Measurements from ENCODE around the gene TRPM7.

Gene TRPM7

DNA sequence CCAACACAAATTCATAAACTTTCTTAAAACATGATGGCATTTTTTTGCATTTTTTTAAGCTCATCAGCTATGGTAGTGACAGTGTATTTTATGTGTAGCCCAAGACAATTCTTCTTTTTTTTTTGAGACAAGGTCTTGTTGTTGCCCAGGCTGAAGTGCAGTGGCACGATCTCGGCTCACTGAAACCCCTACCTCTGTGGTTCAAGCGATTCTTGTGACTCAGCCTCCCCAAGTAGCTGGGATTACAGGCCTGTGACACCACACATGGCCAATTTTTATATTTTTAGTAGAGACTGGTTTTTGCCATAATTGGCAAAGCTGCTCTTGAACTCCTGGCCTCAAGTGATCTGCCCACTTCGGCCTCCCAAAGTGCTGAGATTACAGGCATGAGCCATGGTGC is 122.8 kb downstream of the TRPM7 start:
- no peak for DNase-seq (ENCODE audit: low read depth in 2 of 2, low spot score in 1 of 2)

GRCh38 chr15:50562735-50563640 is 123.6 kb downstream of the TRPM7 start:
- no peak for DNase-seq (ENCODE audit: low read depth in 2 of 2, low spot score in 1 of 2)

DNA sequence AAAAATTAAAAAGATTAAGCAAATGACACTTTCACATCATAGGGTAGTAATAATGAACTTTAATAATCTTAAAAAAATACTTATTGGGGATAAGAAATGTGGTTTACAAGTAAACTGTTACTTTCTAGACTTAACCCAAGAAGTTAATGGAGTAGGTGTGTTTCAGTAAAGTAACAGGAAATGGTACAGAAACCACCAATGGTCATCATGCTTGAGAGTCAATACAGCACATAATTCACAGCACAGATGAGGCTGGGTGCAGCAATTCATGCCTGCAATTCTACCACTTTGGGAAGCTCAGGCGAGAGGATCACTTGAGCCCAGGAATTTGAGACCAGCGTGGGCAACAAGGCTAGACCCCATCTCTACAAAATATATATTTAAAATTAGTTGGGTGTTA is 128.6 kb downstream of the TRPM7 start:
- DNase-seq (ENCODE audit: low read depth in 2 of 2, low spot score in 1 of 2): no peak

GRCh38 chr15:50556642-50557371 is 129.8 kb downstream of the TRPM7 start:
- no peak for DNase-seq (ENCODE audit: low read depth in 2 of 2, low spot score in 1 of 2)

GRCh38 chr15:50552238-50552637 is 134.4 kb downstream of the TRPM7 start:
- DNase-seq (ENCODE audit: low read depth in 2 of 2, low spot score in 1 of 2): no peak

DNA sequence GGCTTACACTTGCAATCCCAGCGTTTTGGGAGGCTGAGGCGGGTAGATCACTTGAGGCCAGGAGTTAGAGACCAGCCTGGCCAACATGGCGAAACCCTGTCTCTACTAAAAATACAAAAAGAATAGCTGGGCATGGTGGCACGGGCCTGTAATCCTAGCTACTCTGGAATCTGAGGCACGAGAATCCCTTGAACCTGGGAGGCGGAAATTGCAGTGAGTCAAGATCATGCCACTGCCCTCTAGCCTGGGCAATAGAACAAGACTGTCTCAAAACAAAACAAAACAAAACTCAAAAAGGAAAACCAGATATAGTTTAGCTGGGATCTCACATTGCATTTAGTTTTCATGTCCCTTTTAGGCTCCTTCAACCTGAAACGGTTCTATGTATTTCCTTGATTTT is 137.3 kb downstream of the TRPM7 start:
- no peak for DNase-seq (ENCODE audit: low read depth in 2 of 2, low spot score in 1 of 2)

- no peak for DNase-seq (ENCODE audit: low read depth in 2 of 2, low spot score in 1 of 2)
These were observed 140.0 kb downstream of the TRPM7 start, which contains the start of gene USP50 for GRCh38 chr15:50546566-50546965. Gene USP50 (minus strand): TSS chr15:50546666. CDS start chr15:50546525, 141 bp downstream.

- no peak for DNase-seq (ENCODE audit: low read depth in 2 of 2, low spot score in 1 of 2)
These were observed 142.2 kb downstream of the TRPM7 start for GRCh38 chr15:50544368-50544767.

- no peak for DNase-seq (ENCODE audit: low read depth in 2 of 2, low spot score in 1 of 2)
These were observed 143.0 kb downstream of the TRPM7 start for GRCh38 chr15:50543556-50543955.

DNA sequence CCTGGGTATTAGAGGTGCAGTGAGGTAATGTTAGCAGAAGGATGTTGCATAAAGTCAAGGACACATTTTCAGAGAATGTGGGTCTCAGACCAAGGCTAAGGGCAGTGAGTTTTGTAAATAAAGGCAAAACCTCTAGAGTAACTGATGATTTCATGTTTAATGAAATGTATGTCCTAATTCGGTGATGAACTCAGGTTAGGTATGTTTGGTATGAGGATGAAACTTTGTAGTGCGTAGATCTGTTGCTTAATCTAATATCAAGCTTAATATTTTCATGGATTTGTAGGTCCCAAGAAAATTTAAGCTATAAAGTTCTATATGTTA is 143.7 kb downstream of the TRPM7 start:
- DNase-seq (ENCODE audit: low read depth in 2 of 2, low spot score in 1 of 2): no peak

DNA sequence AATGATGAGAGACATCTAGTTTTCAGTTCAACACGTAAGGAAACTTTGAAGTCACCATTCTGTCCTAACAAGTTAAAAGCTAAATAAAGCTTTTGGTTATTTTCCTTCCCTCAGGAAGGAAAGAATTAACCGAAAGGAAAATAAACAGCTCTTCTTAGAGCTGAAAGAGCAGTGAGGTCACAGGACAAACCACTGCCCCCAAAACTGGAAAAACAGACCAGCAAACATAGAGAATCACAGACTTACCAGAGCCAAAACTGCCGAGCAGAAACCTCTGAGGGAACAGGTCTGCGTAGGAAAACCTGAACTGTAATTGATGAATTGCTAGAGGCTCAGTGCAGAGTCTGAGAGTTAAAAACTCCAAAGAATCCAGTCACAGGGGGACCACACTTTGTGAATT is 154.8 kb downstream of the TRPM7 start:
- DNase-seq (ENCODE audit: low read depth in 2 of 2, low spot score in 1 of 2): no peak

- DNase-seq (ENCODE audit: low read depth in 2 of 2, low spot score in 1 of 2): no peak
These were observed 155.4 kb downstream of the TRPM7 start for GRCh38 chr15:50531163-50531562.

GRCh38 chr15:50523851-50524251 is 162.7 kb downstream of the TRPM7 start:
- DNase-seq (ENCODE audit: low read depth in 2 of 2, low spot score in 1 of 2): no peak

DNA sequence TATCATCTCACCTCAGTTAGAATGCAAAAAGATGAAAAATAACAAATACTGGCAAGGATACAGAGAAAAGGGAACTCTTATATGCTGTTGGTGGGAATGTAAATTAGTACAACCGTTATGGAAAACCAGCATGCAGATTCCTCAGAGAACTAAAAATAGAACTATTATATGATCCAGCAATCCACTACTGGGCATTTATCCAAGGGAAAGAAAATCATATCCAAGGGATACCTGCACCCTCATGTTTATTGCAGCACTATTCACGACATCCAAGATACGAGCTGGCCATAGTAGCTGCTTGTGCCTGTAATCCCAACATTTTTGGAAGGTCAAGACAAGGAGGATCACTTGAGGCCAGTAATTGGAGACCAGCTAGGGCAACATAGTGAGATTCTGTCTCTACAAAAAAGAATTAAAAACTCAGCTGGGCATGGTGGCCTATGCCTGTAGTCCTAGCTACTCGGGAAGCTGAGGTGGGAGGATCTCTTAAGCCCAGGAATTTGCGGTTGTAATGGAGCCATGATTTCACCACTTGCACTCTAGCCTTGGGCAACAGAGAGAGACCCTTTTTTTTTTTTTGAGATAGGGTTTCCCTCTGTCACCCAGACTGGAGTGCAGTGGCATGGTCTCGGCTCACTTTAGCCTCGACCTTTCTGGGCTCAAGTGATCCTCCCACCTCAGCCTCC is 166.7 kb downstream of the TRPM7 start:
- DNase-seq (ENCODE audit: low read depth in 2 of 2, low spot score in 1 of 2): no peak

DNA sequence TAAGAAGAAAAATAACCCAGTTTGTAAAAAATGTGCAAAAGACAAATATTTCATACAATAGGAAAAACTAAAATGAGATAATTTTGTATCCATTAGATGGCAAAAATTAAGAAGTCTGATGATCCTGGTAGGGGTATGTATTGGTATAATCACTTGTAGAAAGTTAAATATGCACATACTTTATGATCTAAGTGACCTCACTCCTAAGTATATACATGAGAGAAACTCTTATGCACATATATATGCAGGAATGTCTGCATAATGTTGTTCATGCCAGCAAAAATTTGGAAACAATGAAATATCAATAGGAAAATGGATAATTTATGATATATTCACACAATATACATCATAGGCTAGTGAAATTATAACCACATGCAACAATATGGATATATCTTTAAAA is 173.6 kb downstream of the TRPM7 start:
- no peak for DNase-seq (ENCODE audit: low read depth in 2 of 2, low spot score in 1 of 2)
